GM18526 (cell line): ENCODE measurements around the gene TOP3B.

Experiments
- POLR2A ChIP-seq: IDR thresholded peaks from 3 replicates; pipeline ENCODE4 v1.6.1; 2011; ENCODE audit not compliant: insufficient read length; ENCODE audit errors: extremely low read depth

Gene TOP3B

GRCh38 chr22:21982338-21982965 lies at the start of gene TOP3B:
Gene TOP3B, minus strand, starts transcription at chr22:21982787. Its CDS starts 7,078 bp downstream, at chr22:21975709.
- peak; percentile 92 for TF ChIP-seq POLR2A

GRCh38 chr22:22031183-22031945 lies 48.8 kb upstream of the TOP3B start:
- TF ChIP-seq POLR2A: no peak

- peak; percentile 82 for TF ChIP-seq POLR2A
Observed at GRCh38 chr22:22030493-22031182, 48.1 kb upstream of the TOP3B start.

GRCh38 chr22:22027955-22028354 lies 45.4 kb upstream of the TOP3B start:
- no peak for TF ChIP-seq POLR2A

- TF ChIP-seq POLR2A: no peak
Observed at GRCh38 chr22:22026157-22026831, 43.7 kb upstream of the TOP3B start.

- peak; percentile 74 for TF ChIP-seq POLR2A
Observed at GRCh38 chr22:22025320-22026156, 43.0 kb upstream of the TOP3B start.

- no peak for TF ChIP-seq POLR2A
Observed at GRCh38 chr22:22024440-22024839, 41.9 kb upstream of the TOP3B start.

- TF ChIP-seq POLR2A: no peak
Observed at GRCh38 chr22:22023581-22024137, 41.1 kb upstream of the TOP3B start.

- TF ChIP-seq POLR2A: no peak
Observed at GRCh38 chr22:22022947-22023534, 40.5 kb upstream of the TOP3B start.

GRCh38 chr22:22022255-22022840 lies 39.8 kb upstream of the TOP3B start:
- no peak for TF ChIP-seq POLR2A

- TF ChIP-seq POLR2A: no peak
Observed at GRCh38 chr22:22021162-22021750, 38.7 kb upstream of the TOP3B start.

- TF ChIP-seq POLR2A: no peak
Observed at GRCh38 chr22:22020425-22020852, 37.9 kb upstream of the TOP3B start.

- TF ChIP-seq POLR2A: no peak
Observed at GRCh38 chr22:22019659-22020424, 37.3 kb upstream of the TOP3B start.
